Upper lobe of left lung (tissue), 4 donors: ENCODE measurements around the gene SLC25A5.

Source experiments
- CTCF ChIP-seq, 6 experiments: fragments of 450-650 bp in 4 of 6; fragments of 200-600 bp in 2 of 6; sonication (generic) in 2 of 6; IDR thresholded peaks; one replicate each; pipeline ENCODE4 v1.5.1; 2016 to 2019; ENCODE audit warnings: antibody characterized with exemption in 6 of 6
- EP300 ChIP-seq, 4 donors: sonication (generic); formaldehyde crosslinking; IDR thresholded peaks; one replicate each; pipeline ENCODE4 v1.5.1; 2017; ENCODE audit warnings: antibody characterized with exemption in 4 of 4, control low read depth in 2 of 4
- POLR2A ChIP-seq, 4 donors: fragments of 450-650 bp; IDR thresholded peaks; one replicate each; pipeline ENCODE4 v1.5.1; 2016 to 2017; ENCODE audit warnings: antibody characterized with exemption in 4 of 4, mild to moderate bottlenecking in 2 of 4
- POLR2AphosphoS5 ChIP-seq, 2 donors: sonication (generic); formaldehyde crosslinking; IDR thresholded peaks; one replicate each; pipeline ENCODE4 v1.5.1; 2017; ENCODE audit warnings: antibody characterized with exemption in 2 of 2

GRCh38 chrX:119479845-119480244, 11.6 kb downstream of the SLC25A5 start:
- TF ChIP-seq CTCF (IDR thresholded peaks at IDR 0.05) = no peak
- no peak for TF ChIP-seq POLR2AphosphoS5 (IDR thresholded peaks at IDR 0.05)
- TF ChIP-seq POLR2A (IDR thresholded peaks at IDR 0.05) = no peak
- no peak for TF ChIP-seq EP300 (IDR thresholded peaks at IDR 0.05)
